HT-29 (cell line): ENCODE measurements around the gene ALG14. TPM values are rescaled to one million over a fixed set of nuclear protein-coding genes. Genes with fewer than 3 reads are reported as not detected.
"Not testable (repeated sequence)": the region's sequence is repeated elsewhere in the genome, so short reads cannot be mapped to it uniquely, and the experiment has no call there.

Experiments
- DNase-seq: peaks from one replicate; pipeline ENCODE4 v3.0.0-alpha.2; 2015; ENCODE audit warnings: low spot score
- total RNA-seq: library from RNA; depleted of rRNA; stranded (reverse); fragments of >200 nt; shearing (Covaris generic); gene quantifications from 2 replicates; pipeline ENCODE4 v1.2.3, GENCODE V29; 2014

Gene ALG14
- total RNA-seq, 1 experiment from 2014 or later: 2.0 TPM

DNA sequence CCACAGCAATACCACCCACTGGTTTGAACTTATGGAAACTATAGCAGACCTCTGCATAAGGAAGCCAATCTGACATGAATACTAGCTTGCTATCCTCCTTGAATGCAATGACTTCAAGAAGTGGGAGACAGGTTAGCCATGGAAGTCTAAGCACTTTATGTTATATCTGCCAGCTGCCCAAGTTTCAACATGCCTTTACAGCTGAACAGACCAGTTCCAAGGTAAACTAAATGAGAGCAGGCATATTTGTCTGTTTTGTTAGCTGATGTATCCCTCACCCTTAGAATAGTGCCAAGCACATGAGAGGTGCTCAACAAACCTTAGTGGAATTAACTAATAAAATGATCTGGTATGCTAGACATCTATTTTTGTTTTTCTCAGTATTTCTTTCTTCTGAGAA is 65.1 kb downstream of the ALG14 start:
- DNase-seq: no peak

DNA sequence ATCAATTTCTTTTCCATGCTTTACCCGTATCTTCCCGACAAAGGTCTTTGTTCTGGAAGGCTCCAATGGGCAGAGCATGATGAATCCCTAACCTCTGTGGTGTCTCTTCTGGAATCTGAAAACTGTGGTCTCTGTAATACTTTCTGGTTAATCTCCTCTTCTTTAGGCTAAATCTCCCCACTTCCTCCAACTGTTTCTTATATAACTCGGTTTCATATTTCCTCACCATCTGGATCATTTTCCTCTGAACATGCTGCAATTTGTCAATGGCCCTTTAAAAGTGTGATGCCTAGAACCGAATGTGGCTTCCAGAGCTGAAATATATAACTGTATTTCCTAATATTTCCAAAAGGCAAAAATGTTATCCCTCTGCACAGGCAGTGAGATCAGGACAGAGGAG is 66.1 kb downstream of the ALG14 start:
- no peak for DNase-seq

DNA sequence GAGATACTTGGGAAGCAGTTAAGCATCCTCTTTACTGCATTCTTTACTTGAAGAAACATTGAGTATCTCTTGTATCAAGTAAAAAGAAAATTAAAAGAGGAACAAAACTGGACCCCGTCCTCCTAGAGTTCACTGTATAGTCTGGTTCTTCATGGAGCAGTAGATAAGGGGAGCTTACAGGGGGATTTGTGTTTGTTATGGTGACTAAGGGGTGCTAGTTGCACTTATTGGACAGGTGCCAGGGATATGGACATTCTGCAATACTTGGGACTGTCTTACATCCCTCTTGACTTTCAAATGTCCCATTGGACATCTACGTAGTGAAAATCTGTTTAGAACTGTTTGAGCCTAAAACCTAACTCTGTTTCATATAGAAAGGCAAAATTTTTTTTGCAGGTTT is 67.2 kb downstream of the ALG14 start:
- no peak for DNase-seq

DNA sequence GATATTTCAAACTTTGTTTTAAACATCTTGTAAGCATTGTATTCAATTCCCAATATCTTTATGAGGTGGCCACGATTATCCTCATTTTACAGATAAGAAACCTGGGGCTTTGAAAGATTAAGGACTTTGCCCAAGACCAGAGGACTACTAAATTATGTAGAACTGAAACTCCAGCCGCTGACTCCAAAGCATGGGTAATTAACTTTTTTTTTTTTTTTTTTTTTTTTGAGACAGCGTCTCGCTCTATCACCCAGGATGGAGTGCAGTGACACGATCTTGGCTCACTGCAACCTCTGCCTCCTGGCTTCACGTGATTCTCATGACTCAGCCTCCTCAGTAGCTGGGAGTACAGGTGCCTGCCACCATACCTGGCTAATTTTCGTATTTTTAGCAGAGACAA is 68.7 kb downstream of the ALG14 start:
- no peak for DNase-seq

DNA sequence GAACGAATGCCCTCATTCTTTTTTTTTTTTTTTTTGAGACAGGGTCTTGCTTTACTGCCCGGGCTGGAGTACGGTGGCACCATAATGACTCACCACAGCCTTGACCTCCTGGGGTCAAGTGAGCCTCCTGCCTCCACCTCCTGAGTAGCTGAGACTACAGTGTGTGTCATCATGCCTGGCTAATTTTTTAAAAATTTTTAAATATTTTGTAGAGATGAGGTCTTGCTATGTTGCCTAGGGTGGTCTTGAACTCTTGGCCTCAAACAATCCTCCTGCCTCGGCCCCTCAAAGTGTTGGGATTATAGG is 69.4 kb downstream of the ALG14 start:
- no peak for DNase-seq

- no peak for DNase-seq
Observed at GRCh38 chr1:95002540-95003432, 70.0 kb downstream of the ALG14 start.

GRCh38 chr1:95002164-95002539 is 70.6 kb downstream of the ALG14 start:
- no peak for DNase-seq

DNA sequence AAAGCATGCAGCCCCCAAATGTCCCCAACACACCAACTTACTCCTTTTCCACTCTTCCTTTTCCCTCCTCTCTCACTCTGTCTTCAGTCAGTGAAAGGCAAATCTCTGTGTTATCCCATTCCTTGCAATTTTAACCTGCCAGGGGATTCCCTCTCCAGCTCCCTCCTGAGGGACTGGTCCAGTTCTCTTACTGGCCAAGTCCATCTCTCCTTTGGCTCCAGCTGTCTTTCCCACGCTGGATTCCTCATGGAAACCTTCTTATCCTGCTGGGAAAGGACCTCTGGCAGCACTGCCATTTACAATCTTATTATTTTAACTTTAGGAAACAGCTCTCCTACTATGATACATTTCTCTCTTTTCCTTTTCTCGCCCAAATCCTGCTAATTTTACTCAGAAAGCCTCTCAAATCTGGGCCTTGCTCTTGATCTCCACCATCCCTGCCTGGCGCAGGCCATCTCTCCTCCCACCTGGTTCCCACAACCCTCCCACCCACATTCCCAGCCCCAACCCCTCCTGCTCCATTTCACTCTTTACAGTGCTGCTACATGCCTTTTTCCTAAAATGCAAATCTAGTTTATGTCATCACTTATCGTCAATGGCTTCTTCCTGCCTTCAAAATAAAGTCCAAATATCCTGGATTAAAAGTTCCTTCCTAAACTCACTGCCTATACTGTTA is 73.2 kb downstream of the ALG14 start:
- no peak for DNase-seq

DNA sequence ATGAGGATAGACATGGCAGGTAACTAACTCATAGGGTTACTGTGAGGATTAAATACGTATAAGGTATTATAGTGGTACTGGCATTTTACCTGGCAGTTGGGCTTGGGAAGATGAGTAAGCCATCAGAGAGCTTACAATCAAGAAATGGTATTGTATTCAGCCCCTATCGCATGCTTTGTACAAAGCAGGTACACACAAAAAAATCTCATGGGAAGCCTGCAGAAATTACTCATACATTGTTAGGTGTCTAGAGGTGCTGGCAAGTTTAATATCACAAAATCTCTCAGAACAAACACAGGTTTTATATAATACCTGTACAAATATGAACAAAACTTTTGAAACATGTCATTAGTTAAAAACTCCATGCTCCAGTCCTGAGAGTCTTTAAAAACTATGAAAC is 74.0 kb downstream of the ALG14 start:
- DNase-seq: no peak

DNA sequence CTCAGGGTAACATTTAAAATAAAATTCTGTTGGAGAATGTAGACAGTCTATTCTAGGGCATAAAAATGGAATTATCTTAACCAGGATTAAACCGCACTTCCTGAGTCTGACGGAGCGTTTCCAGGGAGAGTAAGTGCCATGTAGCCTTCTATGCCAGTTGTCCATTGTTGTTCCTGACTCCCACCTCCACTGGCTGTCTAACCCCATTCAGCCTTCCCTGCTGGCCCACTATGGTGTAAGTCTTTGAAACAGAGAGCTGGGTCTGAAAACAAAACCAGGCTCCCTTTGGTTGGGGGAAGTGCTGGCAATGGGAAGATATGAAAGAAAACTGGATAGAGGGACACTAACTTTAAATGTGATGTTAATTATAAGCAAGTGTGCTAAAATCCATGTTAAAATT is 74.6 kb downstream of the ALG14 start:
- DNase-seq: no peak

DNA sequence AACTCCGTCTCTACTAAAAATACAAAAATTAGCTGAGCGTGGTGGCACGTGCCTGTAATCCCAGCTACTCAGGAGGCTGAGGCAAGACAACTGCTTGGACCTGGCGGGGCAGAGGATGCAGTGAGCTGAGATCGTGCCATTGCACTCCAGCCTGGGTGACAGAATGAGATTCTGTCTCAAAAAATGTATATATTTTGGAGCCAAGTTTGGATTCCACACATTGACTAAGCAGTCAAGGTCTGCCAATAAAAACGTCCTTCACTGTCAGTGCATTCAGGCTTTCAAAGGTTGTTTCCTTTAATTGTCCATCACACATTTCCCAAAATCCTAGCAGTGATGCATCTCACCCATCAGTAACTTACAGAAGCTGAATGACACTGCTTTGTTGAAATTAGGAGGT is 77.2 kb downstream of the ALG14 start:
- DNase-seq: not testable (repeated sequence)

DNA sequence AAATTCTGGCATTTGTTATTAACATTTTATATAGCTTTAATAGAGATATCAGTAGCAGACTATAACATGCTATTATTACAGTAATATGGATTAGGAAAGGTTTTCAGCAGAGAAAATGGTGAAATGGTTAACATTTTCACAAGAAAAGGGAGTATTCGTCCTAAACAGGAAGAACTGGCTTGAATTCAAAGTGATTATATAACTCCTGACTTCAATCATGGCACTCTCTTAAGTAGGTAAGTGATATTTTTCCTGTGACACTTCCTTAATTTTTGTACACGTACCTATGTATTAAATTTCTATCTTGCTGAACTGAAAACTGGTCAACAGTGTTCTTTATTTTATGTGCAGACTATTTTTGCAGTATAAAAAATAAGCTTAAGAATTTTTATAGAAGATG is 77.9 kb downstream of the ALG14 start:
- no peak for DNase-seq

- peak; percentile 41 for DNase-seq
Observed at GRCh38 chr1:94993931-94994645, 78.7 kb downstream of the ALG14 start.

GRCh38 chr1:94992863-94993563 is 79.7 kb downstream of the ALG14 start:
- no peak for DNase-seq

- DNase-seq: no peak
Observed at GRCh38 chr1:94992161-94992560, 80.6 kb downstream of the ALG14 start.

DNA sequence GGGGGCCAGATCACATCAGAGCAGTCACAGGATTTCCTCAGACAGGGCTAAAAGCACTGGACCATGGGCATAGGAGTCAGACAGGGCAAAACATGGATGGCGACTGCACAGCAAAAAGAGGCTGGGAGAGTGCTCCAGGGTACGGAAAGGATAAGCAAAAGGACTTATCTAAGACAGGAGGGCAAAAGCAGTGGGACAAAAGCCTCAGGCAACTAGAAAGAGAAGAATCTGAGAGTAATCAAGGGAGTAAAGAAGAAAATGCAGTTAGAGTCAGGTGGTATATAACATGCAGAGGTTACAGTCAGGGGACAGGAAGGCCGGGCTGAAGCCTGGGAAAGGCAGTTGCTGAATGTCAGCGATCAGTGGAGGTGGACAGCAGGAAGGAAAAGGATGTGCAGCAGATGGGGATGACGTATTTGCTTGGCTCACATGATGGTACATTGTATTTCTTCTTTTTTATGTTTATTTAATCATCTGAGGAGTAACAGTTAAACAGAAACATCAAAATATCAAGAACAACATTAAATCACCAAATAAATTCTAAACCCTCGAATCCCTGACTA is 82.8 kb downstream of the ALG14 start:
- DNase-seq: no peak

- no peak for DNase-seq
Observed at GRCh38 chr1:94989398-94989797, 83.4 kb downstream of the ALG14 start.

- DNase-seq: no peak
Observed at GRCh38 chr1:94988356-94988755, 84.4 kb downstream of the ALG14 start.

DNA sequence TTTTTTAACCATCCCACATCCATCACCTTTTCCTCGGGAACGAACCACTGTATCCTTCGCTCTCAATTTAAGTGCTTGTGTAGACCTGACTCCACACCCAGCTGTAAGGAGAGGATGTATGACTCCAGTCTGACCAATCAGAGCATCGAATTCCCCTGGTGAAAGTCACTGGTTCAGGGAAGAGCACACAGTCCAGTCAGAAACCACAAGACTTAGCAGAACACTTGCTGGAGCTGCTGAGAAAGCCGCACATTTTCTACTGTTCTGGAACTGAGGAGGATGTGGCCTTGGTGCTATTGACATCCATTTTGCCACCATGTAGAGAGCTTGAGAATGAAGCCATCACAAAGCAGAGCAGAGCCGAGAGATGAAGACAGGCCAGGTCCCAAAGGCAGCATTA is 86.0 kb downstream of the ALG14 start:
- no peak for DNase-seq

- DNase-seq: no peak
Observed at GRCh38 chr1:94983171-94983739, 89.5 kb downstream of the ALG14 start.

DNA sequence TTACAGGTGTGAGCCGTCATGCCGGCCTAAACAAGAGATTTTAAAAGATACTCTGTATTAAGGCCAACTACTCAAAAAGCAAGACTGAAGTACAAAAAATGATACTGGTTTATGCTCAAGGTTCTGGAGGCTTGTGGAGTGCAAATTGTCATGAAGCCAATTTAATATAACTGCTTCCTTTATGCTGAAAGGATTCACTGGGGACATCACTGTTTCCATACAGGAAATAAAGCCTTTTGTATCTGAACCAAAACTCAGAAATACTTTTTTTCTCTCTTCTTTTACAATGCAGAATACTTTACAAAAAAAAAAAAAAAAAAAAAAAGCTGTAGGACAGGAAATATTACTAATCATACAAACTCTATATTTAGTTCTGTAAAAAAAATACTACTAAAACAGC is 90.4 kb downstream of the ALG14 start:
- DNase-seq: no peak
